ENCODE data around the gene KRI1. TPM values are rescaled to one million over a fixed set of nuclear protein-coding genes. Genes with fewer than 3 reads are reported as not detected.
"Not testable (repeated sequence)": the region's sequence is repeated elsewhere in the genome, so short reads cannot be mapped to it uniquely, and the experiment has no call there.

KRI1 gene
- total and polyA plus RNA-seq, 8 donors: 18.6 to 38.0 (median 34.3) TPM

- TF ChIP-seq CTCF (IDR thresholded peaks at IDR 0.05): no peak
- Histone ChIP-seq H3K4me1 (peaks cover 0 to 7% of the 10 kb centered on the region in 2 donors), H3K27me3 (peaks cover 0 to 21% of the 10 kb centered on the region in 2 donors), H3K4me3 (no peak overlapping the region), H3K36me3 (no peaks in the 10 kb centered on the region), H3K9me3 (peaks cover 0 to 2% of the 10 kb centered on the region in 2 donors), H3K27ac (no peak overlapping the region)
- DNase-seq (no peak), ATAC-seq (no peak)
- intact Hi-C loops (cut with DNase I): no loop called here
These were observed 30.2 kb downstream of the KRI1 start for GRCh38 chr19:10535613-10536012.

- H3K9me3 ChIP-seq: peaks cover 0 to 2% of the 10 kb centered on the region in 2 donors
- no peaks in the 10 kb centered on the region for H3K36me3 ChIP-seq
- no peak overlapping the region for H3K4me3 ChIP-seq
- ATAC-seq: no peak
- no peak overlapping the region for H3K27ac ChIP-seq
- peaks cover 0 to 17% of the 10 kb centered on the region in 2 donors for H3K27me3 ChIP-seq
- no peak for TF ChIP-seq CTCF (IDR thresholded peaks at IDR 0.05)
- intact Hi-C loops (cut with DNase I): no loop called here
- DNase-seq: no peak
- peaks cover 0 to under 1% of the 10 kb centered on the region in 2 donors for H3K4me1 ChIP-seq
These were observed 32.0 kb downstream of the KRI1 start for GRCh38 chr19:10533646-10534386.

- H3K4me1 ChIP-seq: no peaks in the 10 kb centered on the region
- intact Hi-C loops (cut with DNase I): no loop called here
- H3K27me3 ChIP-seq: peaks cover 0 to 6% of the 10 kb centered on the region in 2 donors
- ATAC-seq (no peak), DNase-seq (no peak)
- no peak overlapping the region for H3K27ac ChIP-seq
- peaks cover 0 to 2% of the 10 kb centered on the region in 2 donors for H3K9me3 ChIP-seq
- H3K36me3 ChIP-seq: no peaks in the 10 kb centered on the region
- TF ChIP-seq CTCF (IDR thresholded peaks at IDR 0.05): no peak
- no peak overlapping the region for H3K4me3 ChIP-seq
These were observed 33.4 kb downstream of the KRI1 start for GRCh38 chr19:10532457-10532856.

- H3K36me3 ChIP-seq; H3K4me3 ChIP-seq; H3K27ac ChIP-seq; H3K9me3 ChIP-seq; DNase-seq; H3K4me1 ChIP-seq; ATAC-seq; intact Hi-C loops (cut with DNase I): not testable (repeated sequence)
- H3K27me3 ChIP-seq: peaks cover 0 to 12% of the 10 kb centered on the region in 2 donors
These were observed 38.9 kb downstream of the KRI1 start for GRCh38 chr19:10526887-10527286.

- Histone ChIP-seq H3K36me3 (no peaks in the 10 kb centered on the region), H3K27ac (no peak overlapping the region), H3K9me3 (no peaks in the 10 kb centered on the region), H3K4me3 (no peak overlapping the region), H3K4me1 (no peaks in the 10 kb centered on the region), H3K27me3 (peaks cover 0 to 24% of the 10 kb centered on the region in 2 donors)
- no peak for TF ChIP-seq CTCF (IDR thresholded peaks at IDR 0.05)
- ATAC-seq: no peak
- intact Hi-C loops (cut with DNase I): no loop called here
- no peak for DNase-seq
These were observed 40.2 kb downstream of the KRI1 start for GRCh38 chr19:10525636-10526035.

All from left lung (tissue), 10 donors.